GM21381 (cell line): Measurements from ENCODE around the gene CRYGN.

Experiments
- ATAC-seq: cut with Tn5 transposase; IDR thresholded peaks from one replicate; pipeline ENCODE4 v1.9.1; 2021; ENCODE audit warnings: mild to moderate bottlenecking, moderate library complexity; ENCODE audit not compliant: unreplicated experiment

Gene CRYGN

GRCh38 chr7:151439855-151440798 lies at the start of gene CRYGN:
Gene CRYGN (minus strand): TSS chr7:151440141. CDS start chr7:151439917, 224 bp downstream.
- no peak for ATAC-seq

- ATAC-seq, result no peak
Measured at GRCh38 chr7:151489498-151489897, 49.6 kb upstream of the CRYGN start.

GRCh38 chr7:151488096-151488495 lies 48.2 kb upstream of the CRYGN start:
- no peak for ATAC-seq

- ATAC-seq, result no peak
Measured at GRCh38 chr7:151487228-151487627, 47.3 kb upstream of the CRYGN start.

GRCh38 chr7:151486074-151486473 lies 46.1 kb upstream of the CRYGN start:
- no peak for ATAC-seq

GRCh38 chr7:151484971-151485707 lies 45.2 kb upstream of the CRYGN start:
- ATAC-seq, result no peak

GRCh38 chr7:151483711-151483983 lies 43.7 kb upstream of the CRYGN start:
- no peak for ATAC-seq

GRCh38 chr7:151482883-151483710 lies 43.2 kb upstream of the CRYGN start:
- no peak for ATAC-seq

GRCh38 chr7:151481650-151482505 lies 41.9 kb upstream of the CRYGN start:
- no peak for ATAC-seq

- ATAC-seq, result no peak
Measured at GRCh38 chr7:151477867-151478266, 37.9 kb upstream of the CRYGN start.

- peak; percentile 36 for ATAC-seq
Measured at GRCh38 chr7:151472644-151473380, 32.9 kb upstream of the CRYGN start.

- ATAC-seq, result no peak
Measured at GRCh38 chr7:151470711-151471110, 30.8 kb upstream of the CRYGN start.

GRCh38 chr7:151469281-151469680 lies 29.3 kb upstream of the CRYGN start:
- ATAC-seq, result no peak

- no peak for ATAC-seq
Measured at GRCh38 chr7:151468217-151469018, 28.5 kb upstream of the CRYGN start.

GRCh38 chr7:151465169-151465568 lies 25.2 kb upstream of the CRYGN start:
- no peak for ATAC-seq

GRCh38 chr7:151462306-151462779 lies 22.4 kb upstream of the CRYGN start:
- no peak for ATAC-seq

- ATAC-seq, result no peak
Measured at GRCh38 chr7:151461942-151462230, 21.9 kb upstream of the CRYGN start.

GRCh38 chr7:151461096-151461941 lies 21.4 kb upstream of the CRYGN start:
- no peak for ATAC-seq
